GM21717 (cell line): ENCODE data around the gene VPS8.
"Not testable (repeated sequence)": the region's sequence is repeated elsewhere in the genome, so short reads cannot be mapped to it uniquely, and the experiment has no call there.

ENCODE experiments used
- ATAC-seq: cut with Tn5 transposase; IDR thresholded peaks from one replicate; pipeline ENCODE4 v1.9.1; 2021; ENCODE audit warnings: mild to moderate bottlenecking, moderate library complexity; ENCODE audit not compliant: unreplicated experiment

VPS8 gene

DNA sequence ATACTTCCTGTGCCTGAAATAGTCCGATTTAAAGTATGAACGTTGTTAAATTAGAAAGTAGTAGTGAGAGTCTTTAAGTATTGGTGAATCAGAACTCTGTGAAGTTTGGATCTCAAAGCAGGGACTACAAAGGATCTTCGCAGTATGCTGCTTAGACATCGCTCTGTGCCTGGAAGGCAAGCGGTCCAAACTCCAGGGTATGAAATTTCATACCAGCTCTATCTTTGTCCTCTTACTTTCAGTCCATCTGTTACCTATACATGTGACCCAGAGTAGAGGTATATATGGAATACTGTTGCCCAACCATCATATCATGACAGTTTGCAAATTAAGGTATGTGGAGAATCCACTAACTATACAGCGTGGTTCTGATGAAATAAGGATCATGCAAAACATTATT lies 34.5 kb downstream of the VPS8 start:
- ATAC-seq: no peak

DNA sequence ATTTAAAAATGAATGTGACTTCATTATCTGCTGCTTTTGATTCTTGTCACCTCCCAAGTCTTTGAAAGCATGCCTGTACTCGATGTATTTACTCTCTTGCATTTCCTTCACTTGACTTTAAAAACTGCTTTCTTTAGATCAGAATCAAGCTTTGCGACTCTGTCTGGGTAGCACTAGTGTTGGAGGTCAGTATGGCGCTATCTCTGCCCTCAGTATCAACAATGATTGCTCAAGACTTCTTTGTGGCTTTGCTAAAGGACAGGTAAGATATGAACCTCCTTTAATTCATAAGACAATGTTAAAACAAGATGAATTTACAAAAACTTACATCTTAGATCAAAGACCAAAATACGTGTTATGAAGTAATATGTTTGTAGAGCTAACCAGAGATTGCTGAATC lies 37.0 kb downstream of the VPS8 start:
- ATAC-seq: no peak

DNA sequence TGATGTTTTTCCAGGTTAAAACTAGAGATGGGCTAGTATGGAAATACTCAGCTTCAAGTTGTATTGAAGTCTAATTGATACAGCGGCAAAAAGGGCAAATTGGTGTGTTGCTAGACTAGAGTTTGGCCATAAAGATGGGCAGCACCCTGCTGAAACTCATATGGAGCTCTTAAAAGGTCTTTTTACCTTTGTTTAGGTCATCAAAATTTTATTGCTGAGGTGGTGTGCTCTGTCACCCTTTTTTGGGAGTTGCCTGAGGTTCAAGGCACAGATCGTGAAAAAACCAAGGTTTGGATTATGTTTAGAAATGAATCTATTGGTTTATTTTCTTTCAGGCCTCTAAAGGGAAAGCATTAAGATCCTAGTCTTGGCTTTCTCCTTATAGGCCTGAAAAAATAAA lies 38.2 kb downstream of the VPS8 start:
- no peak for ATAC-seq

DNA sequence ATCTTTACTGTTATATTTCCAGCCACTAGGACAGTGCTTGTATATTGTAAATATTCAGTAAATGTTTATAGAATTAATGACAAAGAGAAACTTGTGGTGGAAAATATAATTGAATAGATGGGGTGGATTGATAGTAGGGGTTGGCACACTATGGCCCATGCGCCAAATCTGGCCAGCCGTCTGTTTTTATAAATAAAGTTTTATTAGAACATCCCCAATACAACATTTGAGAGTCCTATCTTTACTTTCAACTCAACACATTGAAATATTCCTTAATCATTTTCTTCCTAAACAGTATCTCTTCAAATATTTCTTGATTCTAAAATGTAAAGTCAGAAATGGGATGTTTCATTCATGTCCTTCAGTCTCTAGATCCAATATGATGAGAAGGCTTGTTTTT lies 45.1 kb downstream of the VPS8 start:
- ATAC-seq: no peak

DNA sequence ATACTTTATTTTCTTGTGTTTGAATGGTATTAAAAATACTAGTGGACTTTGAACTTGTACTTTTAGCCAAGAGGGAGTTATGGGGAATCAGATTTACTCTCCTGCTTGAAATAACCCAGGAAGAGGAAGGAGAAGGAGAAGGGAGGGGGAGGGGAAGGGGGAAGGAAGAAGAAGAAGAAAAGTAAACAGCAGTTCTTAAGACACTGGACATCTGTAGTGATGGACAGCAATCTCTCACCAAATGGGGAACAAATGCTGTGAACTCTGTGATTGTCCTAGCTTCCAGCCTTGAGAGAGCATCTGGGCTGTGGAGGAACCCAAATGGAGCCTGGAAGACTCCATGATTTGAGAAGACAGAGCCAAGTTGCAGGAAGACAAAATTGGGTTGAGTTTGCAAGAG lies 52.0 kb downstream of the VPS8 start:
- no peak for ATAC-seq

DNA sequence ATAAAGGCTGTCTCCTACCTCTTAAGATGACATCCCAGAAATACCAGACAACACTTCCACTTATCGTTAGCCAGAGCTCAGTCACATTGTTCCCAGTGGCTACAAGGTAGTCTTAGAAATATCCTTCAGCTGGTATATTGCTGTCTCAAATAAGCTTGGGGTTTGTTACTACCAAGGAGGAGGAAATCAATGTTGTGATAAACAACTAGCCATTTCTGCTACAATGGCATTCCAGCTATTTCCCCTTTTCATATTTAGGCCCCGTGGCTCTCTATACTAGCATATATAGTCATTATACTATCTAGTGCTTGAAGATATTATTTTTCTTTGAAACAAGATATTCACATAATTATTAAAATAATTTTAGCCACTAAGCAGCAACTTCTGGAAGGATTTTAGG lies 56.5 kb downstream of the VPS8 start:
- ATAC-seq: no peak

DNA sequence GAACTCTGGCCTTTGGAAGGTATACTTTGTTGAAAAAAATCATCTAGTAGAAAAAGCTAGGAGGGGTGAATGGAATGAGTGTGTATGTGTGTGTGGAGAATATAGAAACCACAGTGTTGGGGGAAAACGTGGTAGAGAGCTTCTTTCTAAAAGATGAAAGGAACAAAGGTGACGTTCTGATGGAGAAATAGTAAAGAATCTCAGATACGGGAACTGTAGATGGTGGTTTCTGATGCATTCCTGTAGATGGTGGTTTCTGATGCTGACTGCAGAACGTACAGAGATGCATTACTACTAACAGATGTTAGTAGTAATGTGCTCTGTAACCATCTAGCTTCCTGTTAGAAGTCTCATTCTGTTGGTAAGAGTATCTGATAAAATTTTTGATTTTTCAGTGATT lies 60.2 kb downstream of the VPS8 start:
- ATAC-seq: no peak

DNA sequence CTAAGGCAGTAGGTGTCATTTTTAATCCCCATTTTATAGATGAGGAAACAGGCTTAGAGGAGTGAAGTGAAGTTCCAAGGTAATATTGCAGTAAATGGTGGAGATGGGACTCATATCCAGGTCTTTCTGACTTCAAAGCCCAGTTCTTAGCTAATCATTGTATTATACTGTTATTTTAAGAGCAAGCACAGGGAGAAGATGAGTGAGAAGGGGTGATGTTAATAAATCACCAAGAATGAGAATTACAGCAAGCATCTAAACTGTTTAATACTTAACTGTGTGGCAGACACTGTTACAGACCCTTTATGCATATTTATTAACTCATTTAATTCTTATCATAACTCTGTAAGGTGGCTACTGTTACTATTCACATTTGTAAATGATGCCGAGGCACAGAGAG lies 61.2 kb downstream of the VPS8 start:
- ATAC-seq: no peak

DNA sequence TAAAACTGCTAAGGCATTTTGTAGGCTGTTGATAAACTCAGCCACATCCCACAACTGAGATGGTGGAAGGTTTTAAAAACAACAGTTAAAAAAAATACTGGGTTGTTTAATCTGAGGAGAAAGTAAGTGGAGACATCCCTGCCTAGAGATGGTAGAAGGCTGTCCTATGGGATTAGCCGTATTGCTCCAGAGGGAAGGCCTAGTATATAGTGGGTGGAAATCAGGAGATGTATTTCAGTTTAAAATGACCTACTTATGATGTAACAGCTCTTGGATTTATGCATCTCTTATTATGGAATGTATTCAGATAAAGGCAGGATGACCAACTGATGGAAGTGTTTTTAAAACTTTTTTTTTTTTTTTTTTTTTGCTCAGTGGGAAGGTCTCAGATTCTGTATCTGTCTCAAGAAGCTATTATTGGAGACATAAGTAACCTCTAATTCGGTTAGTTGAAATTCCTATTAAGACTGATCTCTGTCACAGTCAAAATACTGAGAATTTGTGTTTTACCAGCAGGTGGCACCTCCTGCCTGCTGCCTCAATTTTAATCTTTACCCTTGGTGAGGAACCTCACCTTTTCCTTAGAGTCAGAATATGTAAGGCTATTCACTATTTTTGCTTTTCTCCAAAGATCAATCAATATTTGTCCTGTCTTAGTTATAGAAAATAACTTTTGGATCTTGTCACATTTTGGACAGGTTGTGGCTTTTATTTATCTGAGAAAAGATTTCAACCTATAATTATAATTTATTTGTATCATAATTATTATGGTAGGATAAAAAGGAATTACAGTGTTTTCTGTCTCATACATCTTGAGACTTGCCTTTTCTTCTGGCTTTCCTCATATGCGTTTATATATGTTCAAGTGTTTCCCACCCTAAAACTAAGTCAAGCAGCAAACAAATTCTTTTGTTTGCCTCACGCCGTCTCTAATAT lies 63.0 kb downstream of the VPS8 start:
- no peak for ATAC-seq

DNA sequence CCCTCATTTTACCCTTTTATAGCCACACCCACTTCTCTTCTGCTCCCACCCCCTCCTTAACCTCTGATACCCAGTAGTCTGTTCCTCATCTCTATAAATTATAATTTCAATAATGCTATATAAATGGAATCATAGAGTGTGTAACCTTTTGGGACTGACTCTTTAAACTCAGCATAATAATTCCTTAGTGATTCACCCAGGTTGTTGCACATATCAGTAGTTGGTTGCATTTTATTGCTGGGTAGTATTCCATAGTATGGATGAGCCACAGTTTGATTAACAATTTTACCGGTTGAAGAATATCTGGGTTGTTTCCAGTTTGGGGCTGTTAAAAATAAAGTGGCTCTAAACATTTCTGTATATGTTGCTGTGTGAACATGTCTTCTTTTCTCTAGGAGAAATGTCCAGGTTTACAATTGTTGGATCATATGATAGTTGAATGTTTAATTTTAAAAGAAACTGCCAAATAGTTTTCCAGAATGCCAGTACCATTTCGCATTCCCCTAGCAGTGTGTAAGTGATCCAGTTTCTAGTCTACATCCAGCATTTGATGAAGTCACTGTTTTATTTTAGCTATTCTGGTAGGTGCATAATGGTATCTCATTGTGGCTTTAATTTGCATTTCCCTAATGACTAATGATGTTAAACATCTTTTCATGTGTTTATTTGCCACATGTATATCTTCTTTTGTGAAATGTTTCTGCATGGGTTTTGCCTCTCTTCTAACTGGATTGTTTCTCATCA lies 68.5 kb downstream of the VPS8 start:
- ATAC-seq: no peak

DNA sequence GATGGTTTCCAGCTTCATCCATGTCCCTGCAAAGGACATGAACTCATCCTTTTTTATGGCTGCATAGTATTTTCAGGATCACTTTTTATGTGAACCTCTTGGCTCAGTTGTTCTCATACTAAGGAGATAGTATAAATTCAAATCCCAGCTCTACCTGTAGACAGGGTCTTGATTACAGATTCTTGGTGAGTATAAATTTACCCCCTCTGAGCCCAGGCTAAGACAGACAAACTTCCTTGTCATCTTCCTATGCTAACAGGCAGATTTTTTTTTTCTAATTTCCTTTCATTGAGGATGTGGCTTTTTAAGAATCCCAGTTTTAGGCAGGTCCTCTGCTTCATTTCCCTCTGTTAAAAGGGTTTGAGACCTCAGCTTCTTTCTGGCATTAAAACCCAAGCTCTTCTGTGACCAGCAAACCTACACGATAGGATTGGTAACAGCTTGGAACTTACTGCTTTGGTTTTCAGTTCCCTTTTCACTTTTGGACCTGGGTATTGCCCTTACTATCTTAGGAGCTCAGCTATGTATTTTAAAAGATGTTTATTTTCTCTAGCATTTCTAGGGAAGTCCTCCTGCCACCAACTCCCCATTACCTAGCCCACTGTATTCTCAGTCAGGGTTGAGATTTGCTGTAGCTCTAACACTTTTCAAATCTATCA lies 72.5 kb downstream of the VPS8 start:
- peak; percentile 94 for ATAC-seq

DNA sequence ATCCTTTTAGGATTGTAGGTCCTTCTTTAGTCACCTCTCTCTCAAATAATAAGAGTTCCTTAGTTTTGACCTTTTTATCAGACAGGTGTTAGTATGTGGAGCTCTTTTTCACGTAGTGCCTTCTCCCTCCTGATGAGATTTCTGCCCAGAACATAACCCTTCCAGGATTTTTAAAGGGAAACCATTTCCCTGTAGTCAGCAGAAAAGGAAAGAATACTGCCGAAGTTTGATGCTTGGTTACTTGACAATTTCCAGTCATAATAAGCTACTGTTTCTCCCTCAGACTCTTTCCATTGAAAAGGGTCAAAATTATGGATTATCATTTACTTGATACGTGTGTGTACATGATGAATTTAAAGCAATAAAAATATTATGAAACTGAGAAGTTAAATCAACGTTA lies 73.1 kb downstream of the VPS8 start:
- ATAC-seq: no peak

DNA sequence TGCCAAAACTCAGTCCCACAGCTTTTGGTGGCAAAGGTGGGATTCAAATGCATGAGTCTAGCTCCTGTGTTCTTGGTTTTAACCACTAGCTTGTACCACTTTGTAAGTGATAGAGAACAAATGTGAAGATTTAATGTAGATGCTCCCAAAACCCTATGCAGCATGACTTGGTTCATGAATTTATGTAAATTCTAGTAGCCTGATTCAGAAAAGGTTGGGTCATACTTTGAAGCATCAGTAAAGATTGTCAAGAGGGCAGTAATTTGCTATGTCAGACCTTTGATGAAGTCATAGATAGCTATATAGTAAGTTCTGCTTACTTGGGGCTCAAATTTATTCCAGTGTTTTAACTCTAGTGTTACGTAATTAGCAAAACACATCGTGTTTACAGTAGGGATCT lies 75.6 kb downstream of the VPS8 start:
- no peak for ATAC-seq

DNA sequence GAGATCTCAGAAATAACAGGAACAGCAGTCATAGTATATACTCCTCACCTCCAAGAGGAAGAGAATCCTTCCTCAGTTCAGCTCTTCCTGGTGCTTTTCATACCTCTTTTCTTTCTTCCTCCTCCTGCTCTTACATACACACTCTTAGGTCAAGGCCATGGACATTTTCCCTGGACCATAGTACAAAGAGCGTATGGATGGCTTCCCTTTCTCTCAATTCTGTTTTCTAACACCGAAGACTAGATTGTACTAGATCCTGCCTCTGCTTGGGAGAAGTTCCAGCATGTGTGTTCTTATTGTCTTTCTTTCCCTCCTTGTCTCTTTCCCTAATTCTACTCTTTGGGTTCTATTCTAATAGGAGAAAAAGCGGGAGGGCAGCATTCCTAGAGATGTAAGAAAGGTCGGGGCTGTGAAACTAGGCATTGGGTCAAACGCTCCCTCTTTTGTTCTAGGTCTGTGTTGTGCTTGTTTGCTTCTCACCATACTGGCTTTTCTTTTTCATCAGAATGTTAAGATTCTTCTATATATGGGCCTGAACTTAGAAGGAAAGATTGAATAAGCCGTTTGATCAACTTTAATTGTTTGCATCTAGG lies 77.4 kb downstream of the VPS8 start:
- no peak for ATAC-seq

DNA sequence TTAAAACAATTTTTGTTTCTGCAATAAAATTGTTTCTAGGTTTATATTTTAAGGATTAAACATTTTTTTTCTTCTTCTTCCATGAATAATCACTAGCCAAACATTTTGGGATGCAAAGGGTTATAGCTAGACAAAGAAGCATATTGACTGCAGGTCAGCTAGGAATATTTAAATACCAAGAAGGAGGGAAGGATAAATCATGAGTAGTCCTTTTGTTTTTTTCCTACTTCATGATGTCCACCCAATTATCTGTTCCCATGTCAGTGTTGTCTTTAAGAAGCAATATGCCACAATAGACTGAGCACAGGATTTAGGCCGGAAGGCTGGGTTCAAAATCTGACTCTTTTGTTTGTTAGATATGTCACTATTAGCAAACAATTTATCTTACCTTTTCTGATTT lies 82.1 kb downstream of the VPS8 start:
- ATAC-seq: no peak

DNA sequence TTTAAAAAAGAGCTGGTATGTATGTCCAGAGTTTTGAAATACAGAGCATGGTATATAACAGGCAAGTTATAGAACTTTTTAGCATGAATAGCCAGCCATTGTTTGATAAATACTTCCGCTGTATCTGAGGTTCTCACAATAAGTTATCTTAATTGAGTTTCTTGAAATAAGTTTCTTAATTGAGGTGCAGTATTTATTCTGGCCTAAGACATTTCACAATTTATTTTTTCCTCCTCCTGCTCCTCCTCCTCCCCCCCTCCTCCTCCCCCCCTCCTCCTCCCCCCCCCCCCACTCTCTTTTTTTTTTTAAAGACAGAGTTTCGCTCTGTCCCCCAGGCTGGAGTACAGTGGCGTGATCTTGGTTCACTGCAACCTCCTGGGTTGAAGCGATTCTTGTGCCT lies 83.4 kb downstream of the VPS8 start:
- ATAC-seq: no peak

DNA sequence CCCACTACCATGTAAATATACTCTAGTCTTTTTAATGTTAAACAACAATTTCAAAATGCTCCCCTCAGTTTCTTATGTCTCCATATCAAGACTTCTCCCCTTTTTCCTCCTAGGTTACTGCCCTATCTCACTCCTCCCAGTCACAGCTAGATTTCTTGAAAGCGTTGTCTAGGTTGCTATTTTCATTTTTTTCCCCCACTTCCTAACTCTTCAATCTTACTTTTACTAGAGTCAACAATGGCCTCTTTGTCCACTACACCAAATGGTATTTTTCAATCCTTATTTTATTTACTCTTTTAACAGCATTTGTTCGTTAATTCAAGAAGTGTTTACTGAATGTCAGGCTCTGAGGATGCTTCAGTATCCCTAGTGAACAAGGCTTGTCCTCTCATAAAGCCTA lies 84.4 kb downstream of the VPS8 start:
- ATAC-seq: no peak

DNA sequence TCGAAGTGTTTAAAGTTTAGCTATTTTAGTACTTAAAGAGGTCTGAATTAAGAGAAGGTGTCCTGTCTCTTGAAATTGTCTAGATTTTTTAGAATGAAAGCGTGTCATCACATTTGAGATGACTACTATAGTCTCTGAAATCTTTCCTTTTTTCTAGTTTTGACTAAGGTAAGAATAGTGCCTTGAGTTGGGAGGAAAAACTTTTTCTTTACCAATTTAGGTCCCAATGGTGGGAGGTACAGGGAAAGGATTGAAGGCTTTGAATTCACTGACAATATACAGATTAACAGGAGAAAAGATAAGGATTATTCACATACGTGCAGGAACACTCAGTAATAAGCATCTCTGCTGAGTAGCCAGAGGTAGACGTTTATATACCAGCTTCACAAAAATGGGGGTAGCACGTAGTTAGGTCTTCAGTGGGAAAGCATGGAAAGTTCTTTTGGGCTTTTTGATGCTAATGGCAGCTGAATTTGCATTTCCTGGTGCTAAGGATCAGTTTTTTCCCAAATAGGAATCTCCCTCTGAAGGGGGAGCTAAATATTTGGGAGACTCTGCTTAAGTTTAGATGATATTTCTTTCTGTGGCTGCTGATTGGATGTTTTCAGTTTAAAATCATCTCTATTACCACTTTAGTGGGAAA lies 88.1 kb downstream of the VPS8 start:
- ATAC-seq: no peak

DNA sequence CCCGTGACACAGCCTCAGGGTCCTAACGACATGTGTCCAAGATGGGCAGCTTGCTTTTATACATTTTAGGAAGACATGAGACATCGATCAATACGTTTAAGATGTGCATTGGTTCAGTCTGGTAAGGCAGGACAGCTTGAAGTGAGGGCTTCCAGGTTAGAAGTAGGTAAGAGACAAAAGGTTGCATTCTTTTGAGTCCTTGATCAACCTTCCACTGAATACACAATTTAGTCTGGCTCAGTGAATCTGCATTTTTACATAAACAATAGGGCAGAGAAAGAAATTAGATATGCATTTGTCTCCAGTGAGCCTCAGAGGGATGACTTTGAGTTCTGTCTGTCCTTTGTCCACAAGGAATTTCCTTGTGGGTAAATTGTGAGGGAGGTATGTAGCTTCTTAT lies 95.1 kb downstream of the VPS8 start:
- ATAC-seq: not testable (repeated sequence)

DNA sequence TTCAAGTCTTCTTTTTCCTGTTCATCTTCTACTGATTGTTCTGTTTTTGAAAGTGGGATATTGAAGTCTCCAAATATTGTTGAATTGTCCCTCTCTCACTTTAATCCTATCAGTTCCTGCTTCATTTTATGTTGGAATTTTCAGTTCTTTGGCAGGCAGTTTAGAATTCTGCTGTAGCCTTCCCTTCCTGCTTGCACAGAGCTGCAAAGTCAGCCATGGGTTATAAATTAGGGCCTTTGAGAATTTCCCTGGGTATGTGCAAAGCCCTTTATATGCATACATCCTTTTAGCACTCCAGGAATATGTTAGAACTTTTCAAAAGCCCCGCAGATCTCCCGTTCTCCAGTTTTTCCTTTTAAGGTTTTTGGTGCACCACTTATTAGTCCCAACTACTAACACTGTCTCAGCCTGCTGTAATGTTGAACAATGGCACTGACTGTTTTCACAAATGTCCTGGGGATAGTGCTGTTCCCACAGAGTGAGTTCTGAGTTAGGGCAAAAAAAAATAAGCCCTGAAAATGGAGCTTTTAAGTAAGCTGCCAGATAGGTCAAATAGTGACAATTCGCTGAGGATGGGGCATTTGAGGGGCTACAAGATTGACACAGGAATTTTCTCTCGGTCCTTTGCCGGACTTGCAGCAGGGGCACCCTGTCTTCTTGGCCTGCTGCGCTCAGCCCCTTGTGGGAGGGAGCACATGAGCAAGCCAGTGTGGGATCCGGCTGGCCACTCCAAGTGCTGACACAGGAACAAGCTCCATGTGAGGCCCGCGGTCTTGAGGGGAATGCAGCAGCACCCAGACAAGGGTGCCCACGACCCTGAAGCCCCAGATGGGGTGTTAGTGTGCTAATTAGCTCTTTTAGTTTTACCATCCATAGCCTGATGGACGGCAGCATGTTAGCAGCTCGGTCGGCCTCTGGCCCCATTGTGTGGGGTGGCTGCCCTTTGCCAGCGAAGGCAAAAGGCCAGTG lies 96.0 kb downstream of the VPS8 start:
- ATAC-seq: no peak
